HCT116 (cell line): ENCODE results near the gene PARVB. TPM values are rescaled to one million over a fixed set of nuclear protein-coding genes. Genes with fewer than 3 reads are reported as not detected.

Source experiments
- ATAC-seq: fragments of 200-7000 bp; cut with Tn5 transposase; 2 replicates; pipeline ENCODE4 v1.9.1; 2020; ENCODE audit warnings: mild to moderate bottlenecking, moderate library complexity
- BruUV-seq: library from RNA; stranded (reverse); fragments of 400-500 nt; replicated peaks from 2 replicates; lab custom pipeline; 2021; lab: Mats Ljungman, UMichigan
- CTCF ChIA-PET: fragments of 300-600 bp; sonication (Branson Sonifier 250); formaldehyde crosslinking; loops from one replicate; lab custom pipeline; 2021; ENCODE audit warnings: antibody characterized with exemption; lab: Charles Lee
- POLR2A ChIA-PET: fragments of 300-600, 350-600 bp; sonication (Branson Sonifier 250); formaldehyde crosslinking; loops from one replicate; lab custom pipeline; 2021; ENCODE audit warnings: antibody characterized with exemption; lab: Charles Lee
- RAD21 ChIA-PET, 2 experiments: fragments of 300-600 bp; sonication (Branson Sonifier 250); formaldehyde crosslinking; loops; one replicate each; lab custom pipeline; 2023; ENCODE audit warnings: low total read pairs in 2 of 2; ENCODE audit not compliant: uncharacterized antibody in 2 of 2, unreplicated experiment in 2 of 2, low non-redundant PET in 1 of 2; lab: Charles Lee
- DNase-seq: peaks from one replicate; pipeline ENCODE4 v3.0.0-alpha.2; 2010; ENCODE audit warnings: low read depth, low spot score
- H2AFZ ChIP-seq: fragments of 200-600 bp; shearing (Covaris generic), sonication (generic); 2 replicates; pipeline ENCODE4 v1.6.1; 2017; ENCODE audit warnings: low read depth, mixed run types, mixed read lengths, antibody characterized with exemption, low read length; ENCODE audit not compliant: poor library complexity, severe bottlenecking
- H3K27ac ChIP-seq: 2 replicates; pipeline ENCODE4 v1.5.1; 2012; ENCODE audit warnings: low read depth, low read length
- H3K27me3 ChIP-seq: fragments of 200-600 bp; sonication (generic); 2 replicates; pipeline ENCODE4 v1.6.1; 2016; ENCODE audit warnings: mixed run types, low read length, mixed read lengths; ENCODE audit not compliant: insufficient read depth
- H3K36me3 ChIP-seq, 2 experiments: fragments of 200-500 bp in 1 of 2; fragments of 200-600 bp in 1 of 2; sonication (Bioruptor generic) in 1 of 2; sonication (generic) in 1 of 2; 2 replicates each; pipeline versions ENCODE4 v1.5.1 to v1.6.1; 2014 to 2016; ENCODE audit warnings: low read length in 2 of 2, inconsistent platforms in 1 of 2, mixed read lengths in 1 of 2, mixed run types in 1 of 2; ENCODE audit not compliant: insufficient read depth in 2 of 2, control insufficient read depth in 1 of 2
- H3K4me1 ChIP-seq, 2 experiments: fragments of 200-600 bp in 1 of 2; sonication (generic) in 1 of 2; 2 replicates each; pipeline versions ENCODE4 v1.5.1 to v1.6.1; 2012 to 2017; ENCODE audit warnings: low read length in 2 of 2, inconsistent platforms in 1 of 2, mild to moderate bottlenecking in 1 of 2, mixed read lengths in 1 of 2, mixed run types in 1 of 2, moderate library complexity in 1 of 2; ENCODE audit not compliant: insufficient read depth in 2 of 2, control insufficient read depth in 1 of 2
- H3K4me2 ChIP-seq: fragments of 200-600 bp; sonication (generic); 2 replicates; pipeline ENCODE4 v1.6.1; 2017; ENCODE audit warnings: mixed run types, low read length, mixed read lengths
- H3K4me3 ChIP-seq, 2 experiments: fragments of 200-600 bp in 1 of 2; sonication (generic) in 1 of 2; replicated peaks in 1 of 2; 2 replicates each; pipeline ENCODE4 v1.5.1; 2011 to 2016; ENCODE audit warnings: low read length in 2 of 2, control low read depth in 1 of 2, low read depth in 1 of 2, mild to moderate bottlenecking in 1 of 2, mixed read lengths in 1 of 2, mixed run types in 1 of 2
- H3K79me2 ChIP-seq: fragments of 200-600 bp; sonication (generic); 2 replicates; pipeline ENCODE4 v1.6.1; 2017; ENCODE audit warnings: mild to moderate bottlenecking, mixed run types, low read length, moderate library complexity, mixed read lengths; ENCODE audit not compliant: insufficient read depth
- H3K9ac ChIP-seq: fragments of 200-600 bp; sonication (generic); 2 replicates; pipeline ENCODE4 v1.6.1; 2016; ENCODE audit warnings: low read length, mixed read lengths
- H3K9me2 ChIP-seq: fragments of 200-600 bp; sonication (generic), shearing (Covaris generic); 2 replicates; pipeline ENCODE4 v1.6.1; 2017; ENCODE audit warnings: mixed run types, mild to moderate bottlenecking, moderate library complexity; ENCODE audit not compliant: insufficient read depth
- H3K9me3 ChIP-seq, 2 experiments: fragments of 200-500 bp in 1 of 2; fragments of 200-600 bp in 1 of 2; sonication (Bioruptor generic) in 1 of 2; sonication (generic) in 1 of 2; 2 replicates each; pipeline ENCODE4 v1.6.1; 2014 to 2017; ENCODE audit warnings: low read length in 2 of 2, mixed read lengths in 2 of 2, inconsistent platforms in 1 of 2, low read depth in 1 of 2, mild to moderate bottlenecking in 1 of 2, mixed run types in 1 of 2, moderate library complexity in 1 of 2; ENCODE audit not compliant: control insufficient read depth in 1 of 2, insufficient read depth in 1 of 2
- H4K20me1 ChIP-seq: fragments of 200-600 bp; sonication (generic), shearing (Covaris generic); 2 replicates; pipeline ENCODE4 v1.6.1; 2017; ENCODE audit warnings: mixed run types, mild to moderate bottlenecking, moderate library complexity; ENCODE audit not compliant: insufficient read depth
- ELF1 ChIP-seq: IDR thresholded peaks from 2 replicates; pipeline ENCODE4 v1.6.1; 2012; ENCODE audit warnings: low read depth, borderline replicate concordance
- EZH2 ChIP-seq: fragments of 200-600 bp; sonication (generic); IDR thresholded peaks from 2 replicates; pipeline ENCODE4 v1.6.1; 2017; ENCODE audit warnings: antibody characterized with exemption, mixed run types
- POLR2A ChIP-seq: IDR thresholded peaks from 2 replicates; pipeline ENCODE4 v1.7.0; 2011; ENCODE audit warnings: borderline replicate concordance; ENCODE audit not compliant: insufficient read depth, insufficient read length; ENCODE audit errors: extremely low read depth
- RAD21 ChIP-seq: IDR thresholded peaks from 2 replicates; pipeline ENCODE4 v1.6.1; 2012; ENCODE audit warnings: low read depth, mild to moderate bottlenecking
- REST ChIP-seq: IDR thresholded peaks from 2 replicates; pipeline ENCODE4 v1.6.1; 2012; ENCODE audit warnings: low read depth
- SP1 ChIP-seq: IDR thresholded peaks from 2 replicates; pipeline ENCODE4 v1.6.1; 2012; ENCODE audit warnings: low read depth
- SRF ChIP-seq: IDR thresholded peaks from 2 replicates; pipeline ENCODE4 v1.6.1; 2012; ENCODE audit warnings: low read depth
- ZFX ChIP-seq: fragments of 450-650 bp; IDR thresholded peaks from 2 replicates; pipeline ENCODE4 v1.6.1; 2017
- ZNF274 ChIP-seq: fragments of 200-500 bp; sonication (Bioruptor generic); IDR thresholded peaks from 2 replicates; pipeline ENCODE4 v1.6.1; 2014; ENCODE audit warnings: mild to moderate bottlenecking, low read depth, low read length, inconsistent platforms
- intact Hi-C: fragments of 100-400 bp; cut with micrococcal nuclease; formaldehyde crosslinking; loops from 2 replicates; pipeline ENCODE4 v1.10.0; 2022
- total RNA-seq: library from RNA; stranded (reverse); gene quantifications from one replicate; pipeline ENCODE4 v1.2.1, GENCODE V29; 2021; ENCODE audit not compliant: unreplicated experiment
- TF ChIP-seq, protein P1 (sequence below): IDR thresholded peaks from 2 replicates; pipeline ENCODE4 v1.6.1; 2011; ENCODE audit warnings: mild to moderate bottlenecking, low read length, moderate library complexity; ENCODE audit not compliant: insufficient replicate concordance; ENCODE audit errors: extremely low read depth

PARVB gene
- total RNA-seq, 1 experiment from 2014 or later = 21.4 TPM

GRCh38 chr22:44206330-44206645 lies 182.2 kb downstream of the PARVB start:
- Histone ChIP-seq H3K9me2 (no peaks in the 10 kb centered on the region), H3K27ac (no peak overlapping the region), H3K4me1 (no peaks in the 10 kb centered on the region), H3K4me3 (no peak overlapping the region), H3K27me3 (peaks cover 12% of the 10 kb centered on the region; the same call in 1 of the 2 replicates), H2AFZ (no peak overlapping the region), H3K79me2 (no peaks in the 10 kb centered on the region), H3K9ac (no peak overlapping the region), H4K20me1 (no peaks in the 10 kb centered on the region), H3K4me2 (no peak overlapping the region), H3K36me3 (no peaks in the 10 kb centered on the region), H3K9me3 (no peaks in the 10 kb centered on the region)
- ChIA-PET POLR2A (no interaction called here), RAD21 (no interaction called here), CTCF (no interaction called here)
- DNase-seq (no peak), ATAC-seq (no peak)
- TF ChIP-seq REST (no peak), ZNF274 (no peak), ELF1 (no peak), SRF (no peak), ZFX (no peak), SP1 (no peak), EZH2 (no peak), RAD21 (no peak), POLR2A (no peak)
- TF ChIP-seq, protein P1, sequence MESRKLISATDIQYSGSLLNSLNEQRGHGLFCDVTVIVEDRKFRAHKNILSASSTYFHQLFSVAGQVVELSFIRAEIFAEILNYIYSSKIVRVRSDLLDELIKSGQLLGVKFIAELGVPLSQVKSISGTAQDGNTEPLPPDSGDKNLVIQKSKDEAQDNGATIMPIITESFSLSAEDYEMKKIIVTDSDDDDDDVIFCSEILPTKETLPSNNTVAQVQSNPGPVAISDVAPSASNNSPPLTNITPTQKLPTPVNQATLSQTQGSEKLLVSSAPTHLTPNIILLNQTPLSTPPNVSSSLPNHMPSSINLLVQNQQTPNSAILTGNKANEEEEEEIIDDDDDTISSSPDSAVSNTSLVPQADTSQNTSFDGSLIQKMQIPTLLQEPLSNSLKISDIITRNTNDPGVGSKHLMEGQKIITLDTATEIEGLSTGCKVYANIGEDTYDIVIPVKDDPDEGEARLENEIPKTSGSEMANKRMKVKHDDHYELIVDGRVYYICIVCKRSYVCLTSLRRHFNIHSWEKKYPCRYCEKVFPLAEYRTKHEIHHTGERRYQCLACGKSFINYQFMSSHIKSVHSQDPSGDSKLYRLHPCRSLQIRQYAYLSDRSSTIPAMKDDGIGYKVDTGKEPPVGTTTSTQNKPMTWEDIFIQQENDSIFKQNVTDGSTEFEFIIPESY = no peak
- BruUV-seq = no TSS peak
- intact Hi-C loops = no loop called here
